GM19455 (cell line): ENCODE results near the gene ADISSP.
"Not testable (repeated sequence)": the region's sequence is repeated elsewhere in the genome, so short reads cannot be mapped to it uniquely, and the experiment has no call there.

Source experiments
- ATAC-seq: cut with Tn5 transposase; IDR thresholded peaks from one replicate; pipeline ENCODE4 v1.9.1; 2021; ENCODE audit not compliant: unreplicated experiment

The ADISSP gene

DNA sequence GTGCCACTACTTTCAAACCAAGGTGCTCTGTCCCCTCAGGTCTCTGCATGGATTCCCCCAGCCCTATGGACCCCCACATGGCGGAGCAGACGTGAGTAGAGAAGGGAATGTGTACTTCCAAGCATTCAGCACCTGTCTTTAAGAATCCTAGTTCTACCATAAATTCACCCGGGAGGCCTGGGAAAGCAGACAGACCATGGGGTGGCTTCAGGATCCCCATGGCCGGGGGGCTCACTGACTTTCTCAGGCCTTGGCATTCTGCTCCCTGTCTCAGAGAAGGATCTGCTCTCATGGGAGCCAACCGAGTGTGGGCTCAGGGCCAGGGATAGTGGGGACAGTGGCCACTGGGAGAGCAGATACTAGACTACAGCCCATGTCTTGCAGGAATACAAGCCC, 30.8 kb upstream of the ADISSP start:
- ATAC-seq: no peak

- no peak for ATAC-seq
Measured at GRCh38 chr20:3797592-3798372, 30.2 kb upstream of the ADISSP start.

DNA sequence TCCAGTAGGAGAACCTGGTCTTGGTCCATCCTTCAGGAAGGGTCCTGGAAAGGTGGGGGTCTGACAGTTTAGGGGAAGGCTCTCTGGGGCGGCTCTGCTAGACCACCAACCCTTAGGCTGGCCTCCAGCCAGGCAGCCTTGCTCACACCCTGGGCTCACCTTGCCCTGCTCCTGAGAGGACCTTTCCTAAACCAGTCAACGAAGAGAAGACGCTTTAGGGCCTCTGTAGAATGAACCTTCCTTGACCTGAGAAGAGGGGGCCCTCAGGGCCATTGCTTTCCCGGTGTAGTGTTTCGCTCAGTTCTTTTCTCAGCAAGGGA, 29.6 kb upstream of the ADISSP start:
- ATAC-seq: no peak

DNA sequence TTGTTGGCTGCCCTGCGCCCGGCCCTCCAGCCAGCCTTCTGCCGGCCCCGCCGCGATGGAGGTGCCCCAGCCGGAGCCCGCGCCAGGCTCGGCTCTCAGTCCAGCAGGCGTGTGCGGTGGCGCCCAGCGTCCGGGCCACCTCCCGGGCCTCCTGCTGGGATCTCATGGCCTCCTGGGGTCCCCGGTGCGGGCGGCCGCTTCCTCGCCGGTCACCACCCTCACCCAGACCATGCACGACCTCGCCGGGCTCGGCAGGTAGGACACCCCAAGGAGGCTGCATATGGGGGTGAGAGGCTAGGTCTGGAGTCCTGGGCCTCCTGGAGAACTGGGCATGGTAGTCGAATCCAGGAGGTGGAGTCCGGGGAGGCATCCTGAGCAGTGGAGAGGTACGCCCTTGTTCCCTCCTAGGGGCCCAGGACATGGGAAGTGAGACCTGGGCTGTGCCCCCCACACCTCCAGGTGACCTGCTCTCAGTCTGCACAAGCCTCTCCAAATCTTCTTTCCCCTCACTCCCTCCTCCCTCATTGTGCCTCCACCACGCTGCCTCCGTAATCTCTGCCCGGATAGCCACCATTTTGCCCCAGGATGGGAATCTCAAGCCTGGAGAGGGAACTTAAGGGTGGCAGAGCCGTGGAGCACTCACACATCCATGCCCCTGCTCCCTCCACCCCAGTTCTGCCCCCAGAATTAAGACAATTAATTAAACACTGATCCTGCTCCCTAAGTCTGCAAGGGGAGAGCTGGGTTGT, 29.1 kb upstream of the ADISSP start:
- ATAC-seq: no peak

GRCh38 chr20:3795511-3796468, 28.2 kb upstream of the ADISSP start, which contains the start of gene CDC25B:
TSS of gene CDC25B (plus strand) at chr20:3796310. CDS start at chr20:3796532, 222 bp downstream.
- peak; percentile 68 for ATAC-seq

DNA sequence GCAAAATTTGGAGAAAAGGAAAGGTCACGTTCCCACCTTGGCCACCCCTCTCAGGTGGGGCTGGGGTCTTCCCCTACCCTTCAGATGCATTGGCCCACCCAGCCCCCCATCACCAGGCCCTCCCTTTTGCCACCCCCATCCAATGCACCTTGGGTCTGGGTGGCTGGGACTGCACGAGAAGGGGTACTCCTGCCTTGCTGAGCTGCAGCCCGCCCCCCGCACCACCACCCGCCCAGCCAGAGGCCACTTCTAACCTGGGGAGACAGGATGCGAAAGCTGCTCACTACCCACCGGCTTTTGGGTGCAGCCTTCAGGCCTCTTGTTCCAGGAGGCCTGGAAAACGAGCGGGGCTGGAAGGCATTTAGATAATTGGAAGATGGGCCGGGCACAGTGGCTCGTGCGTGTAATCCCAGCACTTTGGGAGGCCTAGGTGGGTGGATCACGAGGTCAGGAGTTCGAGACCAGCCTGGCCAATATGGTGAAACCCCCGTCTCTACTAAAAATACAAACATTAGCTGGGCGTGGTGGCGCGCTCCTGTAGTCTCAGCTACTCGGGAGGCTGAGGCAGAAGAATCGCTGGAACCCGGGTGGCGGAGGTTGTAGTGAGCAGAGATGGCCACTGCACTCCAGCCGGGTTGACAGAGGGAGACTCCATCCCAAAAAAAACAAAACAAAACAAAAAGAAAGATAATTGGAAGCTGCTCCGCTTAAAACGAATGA, 27.3 kb upstream of the ADISSP start:
- ATAC-seq: no peak

- not testable (repeated sequence) for ATAC-seq
Measured at GRCh38 chr20:3794168-3794567, 26.6 kb upstream of the ADISSP start.

GRCh38 chr20:3789201-3789600, 21.6 kb upstream of the ADISSP start:
- ATAC-seq: not testable (repeated sequence)

GRCh38 chr20:3788685-3789155, 21.2 kb upstream of the ADISSP start:
- ATAC-seq: no peak

DNA sequence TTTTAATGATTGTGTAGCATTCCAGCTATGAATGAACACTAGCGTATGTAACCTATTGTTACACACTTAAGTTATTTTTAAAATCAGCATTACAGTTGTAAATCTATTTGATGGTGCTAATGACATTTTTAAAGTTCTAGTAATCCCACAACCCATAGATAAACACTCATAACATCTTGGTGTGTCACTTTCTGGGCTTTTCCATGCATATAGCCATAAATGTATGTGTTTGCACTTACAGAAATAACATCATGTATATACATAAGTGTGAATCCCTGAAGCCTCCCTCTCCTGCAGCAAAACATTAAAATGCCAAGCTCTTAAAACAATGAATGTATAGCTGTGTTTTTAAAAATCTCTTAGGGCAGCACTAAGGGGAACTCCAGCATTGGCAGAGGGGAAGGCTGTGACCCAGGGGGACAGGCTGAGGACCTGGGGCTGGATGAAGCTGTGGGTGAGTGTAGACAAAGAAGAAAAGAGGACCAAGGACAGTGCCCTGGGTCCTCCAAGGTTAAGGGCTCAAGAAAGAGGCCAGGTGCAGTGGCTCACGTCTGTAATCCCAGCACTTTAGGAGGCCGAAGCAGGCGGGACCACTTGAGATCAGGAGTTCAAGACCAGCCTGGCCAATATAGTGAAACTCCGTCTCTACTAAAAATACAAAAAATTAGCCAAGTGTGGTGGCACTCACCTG, 19.9 kb upstream of the ADISSP start:
- no peak for ATAC-seq

GRCh38 chr20:3786665-3787323, 19.2 kb upstream of the ADISSP start, which contains the start of gene CENPB:
TSS of gene CENPB (minus strand) at chr20:3786740. CDS start at chr20:3786483, 257 bp downstream.
- peak; percentile 77 for ATAC-seq

- peak; percentile 32 for ATAC-seq
Measured at GRCh38 chr20:3786126-3786484, 18.6 kb upstream of the ADISSP start.

- no peak for ATAC-seq
Measured at GRCh38 chr20:3785240-3786125, 17.9 kb upstream of the ADISSP start.

- ATAC-seq: no peak
Measured at GRCh38 chr20:3784863-3785239, 17.3 kb upstream of the ADISSP start.

GRCh38 chr20:3784216-3784853, 16.8 kb upstream of the ADISSP start:
- no peak for ATAC-seq

- no peak for ATAC-seq
Measured at GRCh38 chr20:3783511-3784195, 16.1 kb upstream of the ADISSP start.

- ATAC-seq: no peak
Measured at GRCh38 chr20:3783068-3783489, 15.5 kb upstream of the ADISSP start.
